Stimulated activated CD4-positive, alpha-beta T cell treated with anti-CD3 and anti-CD28 coated beads, Interleukin-1b, Interleukin-23, amount 100 ng/mL, for 1 hour (primary cell): ENCODE data around the gene YIF1A.
"Not testable (repeated sequence)": the region's sequence is repeated elsewhere in the genome, so short reads cannot be mapped to it uniquely, and the experiment has no call there.

ENCODE experiments used
- DNase-seq, 2 donors: peaks; one replicate each; pipeline ENCODE4 v3.0.0-alpha.2; 2020; ENCODE audit warnings: low read depth in 2 of 2

Gene YIF1A

DNA sequence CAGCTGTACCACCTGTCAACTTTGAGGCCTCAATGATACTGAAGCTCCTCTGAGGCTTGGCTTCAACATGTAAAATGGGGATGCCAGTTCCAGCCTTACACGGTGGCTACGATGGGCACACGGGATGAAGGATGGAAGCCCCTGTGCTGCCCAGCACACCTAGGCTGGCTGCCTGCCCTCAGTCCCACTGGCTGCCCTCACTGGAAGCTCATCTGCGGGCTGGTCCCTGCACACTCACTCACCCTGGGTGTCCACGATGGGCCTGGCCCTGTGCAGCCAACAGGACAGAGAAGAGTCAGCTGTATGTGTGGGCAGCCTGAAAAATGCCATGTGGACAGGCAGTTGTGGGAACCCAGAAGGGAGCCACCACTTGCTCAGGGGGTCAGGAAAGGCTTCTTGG, 2.2 kb downstream of the YIF1A start:
- DNase-seq, result no peak

DNA sequence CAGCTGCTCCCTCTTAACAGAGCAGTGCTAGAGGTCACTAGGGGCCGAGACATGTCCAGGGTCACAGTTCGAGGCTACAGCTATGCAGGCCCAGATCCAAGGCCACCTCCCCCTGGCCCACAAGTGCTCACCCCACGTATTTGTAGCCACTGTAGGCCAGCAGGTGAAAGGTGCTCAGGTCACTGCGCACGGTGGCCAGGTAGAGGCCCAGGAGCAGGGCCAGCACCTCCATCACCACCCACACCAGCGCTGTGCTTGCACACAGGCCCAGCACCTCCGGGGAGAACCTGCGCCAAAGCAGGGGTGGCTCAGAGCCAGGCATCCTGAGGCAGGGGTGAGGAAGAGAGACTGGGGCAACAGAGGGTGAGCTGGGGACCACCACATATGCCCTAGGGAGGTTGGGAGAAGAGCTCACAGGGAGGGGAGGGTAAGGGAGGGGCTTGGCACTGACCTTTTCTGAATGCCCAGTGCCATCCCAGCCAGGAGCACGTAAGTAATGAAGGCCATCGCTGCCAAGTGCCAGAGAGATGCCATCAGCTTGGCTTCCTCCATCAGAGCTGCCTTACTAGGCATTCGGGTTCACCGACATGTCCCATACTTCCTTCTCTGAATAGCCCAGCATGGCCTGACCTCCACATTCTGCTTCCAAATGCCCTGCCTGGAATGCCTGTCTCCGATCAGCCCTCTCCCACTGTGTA, 3.5 kb downstream of the YIF1A start:
- DNase-seq, result no peak

DNA sequence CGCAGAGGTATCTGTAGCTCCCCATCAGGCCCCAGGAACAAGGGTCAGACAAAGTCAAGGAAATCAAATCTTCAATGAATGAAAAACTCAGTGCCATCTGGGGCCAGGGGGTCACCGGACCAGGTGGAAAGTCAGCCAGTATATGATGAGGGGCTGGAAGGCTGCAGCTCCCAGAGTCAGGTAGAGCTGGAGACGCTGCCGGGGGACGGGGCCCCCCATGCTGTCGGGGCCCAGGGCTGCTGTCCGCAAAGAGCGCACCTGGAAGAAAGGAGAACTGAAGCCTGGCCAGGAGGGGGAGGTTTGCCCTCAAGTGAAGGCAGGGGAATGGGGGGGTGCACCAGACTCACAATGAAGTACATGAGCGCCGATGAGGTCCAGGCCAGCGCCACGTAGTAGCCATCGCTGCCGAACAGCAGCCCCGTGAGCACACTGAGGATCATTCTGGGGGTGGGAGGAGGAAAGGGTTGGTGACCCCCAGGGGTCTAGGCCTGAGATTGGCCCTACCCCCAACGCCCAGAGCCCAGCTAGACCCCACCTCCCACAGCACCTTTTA, 4.3 kb downstream of the YIF1A start:
- no peak for DNase-seq

DNA sequence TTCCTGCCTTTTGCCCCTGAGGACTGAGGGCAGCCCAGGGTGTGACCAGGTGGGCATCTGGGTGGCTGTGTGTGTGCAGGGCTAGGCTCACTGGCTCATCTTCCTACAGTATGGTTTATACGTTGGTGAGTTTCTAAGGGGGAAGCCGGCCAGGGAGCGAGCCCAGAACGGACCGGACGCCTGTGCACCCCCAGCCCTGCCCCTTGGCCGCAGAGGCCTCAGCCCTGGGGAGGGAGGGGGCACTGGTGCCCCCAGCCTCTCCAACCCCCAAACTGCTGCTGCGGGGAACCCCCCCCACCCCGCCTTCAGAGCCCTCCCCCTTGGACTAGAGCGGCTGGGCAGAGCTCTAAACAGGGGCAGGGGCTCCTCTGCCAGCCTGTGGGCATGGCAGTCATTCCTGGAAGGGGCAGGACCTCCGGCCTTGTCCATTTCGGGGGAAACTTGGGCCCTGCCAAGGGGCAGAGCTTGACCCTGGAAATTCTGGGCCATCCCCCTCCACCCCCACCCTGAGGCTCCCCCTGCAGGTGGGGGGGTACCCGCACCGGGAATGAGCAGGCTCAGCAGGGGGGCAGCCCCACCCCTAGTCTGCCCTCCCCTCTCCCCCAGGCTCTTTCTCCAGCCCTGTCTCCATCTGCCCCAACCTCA, 5.4 kb downstream of the YIF1A start:
- DNase-seq, result no peak

DNA sequence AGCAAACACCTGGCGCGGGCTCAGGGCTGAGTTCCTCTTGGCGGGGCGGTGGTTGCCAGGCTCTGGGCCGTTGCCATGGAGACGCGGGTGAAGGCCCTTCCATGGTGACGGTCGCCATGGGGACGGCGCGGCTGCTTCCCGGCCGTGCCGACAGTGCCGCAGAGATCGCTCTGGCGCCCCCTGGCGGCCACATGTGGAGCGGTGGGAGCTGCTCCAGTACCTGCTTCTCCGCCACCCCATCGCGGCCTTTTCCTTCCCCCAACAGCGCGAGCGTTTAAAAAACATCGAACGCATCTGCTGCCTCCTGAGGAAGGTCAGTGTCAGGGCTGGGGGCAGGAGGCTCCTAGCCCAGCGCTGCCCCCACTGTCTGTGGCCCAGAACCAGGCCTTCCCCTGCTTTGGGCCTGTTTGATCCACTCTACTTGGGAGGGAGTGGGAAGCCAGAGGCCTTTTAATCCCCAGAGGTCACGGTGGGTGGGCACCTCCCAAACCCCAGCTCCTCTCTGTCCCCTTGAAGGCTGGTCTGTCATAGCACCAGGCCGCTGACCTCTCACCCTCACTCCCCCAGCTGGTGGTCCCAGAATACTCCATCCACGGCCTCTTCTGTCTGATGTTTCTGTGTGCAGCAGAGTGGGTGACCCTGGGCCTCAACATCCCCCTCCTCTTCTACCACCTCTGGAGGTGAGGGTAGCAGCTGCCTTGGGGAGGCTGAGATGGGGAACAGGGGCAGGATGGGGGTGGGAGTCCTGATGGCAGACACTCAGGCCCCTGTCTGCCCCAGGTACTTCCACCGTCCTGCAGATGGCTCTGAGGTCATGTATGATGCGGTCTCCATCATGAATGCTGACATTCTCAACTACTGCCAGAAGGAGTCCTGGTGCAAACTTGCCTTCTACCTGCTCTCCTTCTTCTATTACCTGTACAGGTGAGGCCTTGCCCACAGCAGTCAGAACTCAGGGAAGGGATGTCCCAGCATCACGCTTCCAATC, 6.2 kb downstream of the YIF1A start:
- peak; percentile 98 to 99 for DNase-seq

DNA sequence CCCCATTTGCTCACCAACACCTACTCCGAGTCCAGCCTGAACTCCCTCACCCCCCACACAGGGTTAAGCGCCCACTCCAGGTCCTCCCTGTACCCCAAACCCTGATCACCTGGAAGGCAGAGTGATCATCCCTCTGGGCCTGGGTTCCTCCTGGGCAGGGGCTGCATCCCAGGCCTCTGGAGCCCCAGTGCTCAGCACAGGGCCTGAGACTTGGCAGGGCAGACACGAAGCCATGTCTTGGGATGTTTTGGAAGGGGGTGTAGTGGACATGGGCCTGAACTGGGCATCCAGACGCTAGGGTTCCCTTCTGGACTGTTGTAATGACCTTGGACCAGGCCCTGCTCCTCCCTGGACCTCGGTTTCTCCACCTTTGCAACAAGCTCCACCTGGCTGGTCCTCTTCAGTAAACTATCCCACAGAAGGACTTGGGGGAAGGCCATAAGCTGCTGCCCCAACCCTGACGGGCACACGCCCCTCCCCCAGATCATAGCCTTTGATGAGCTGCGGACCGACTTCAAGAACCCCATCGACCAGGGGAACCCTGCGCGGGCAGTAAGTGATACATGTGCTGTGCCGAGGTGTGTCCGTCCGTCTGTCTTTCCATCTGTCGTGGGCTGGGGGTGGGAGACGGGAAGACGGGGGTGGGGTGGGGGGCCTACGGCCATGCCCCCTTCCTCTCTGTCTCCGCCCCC, 7.0 kb downstream of the YIF1A start:
- no peak for DNase-seq

DNA sequence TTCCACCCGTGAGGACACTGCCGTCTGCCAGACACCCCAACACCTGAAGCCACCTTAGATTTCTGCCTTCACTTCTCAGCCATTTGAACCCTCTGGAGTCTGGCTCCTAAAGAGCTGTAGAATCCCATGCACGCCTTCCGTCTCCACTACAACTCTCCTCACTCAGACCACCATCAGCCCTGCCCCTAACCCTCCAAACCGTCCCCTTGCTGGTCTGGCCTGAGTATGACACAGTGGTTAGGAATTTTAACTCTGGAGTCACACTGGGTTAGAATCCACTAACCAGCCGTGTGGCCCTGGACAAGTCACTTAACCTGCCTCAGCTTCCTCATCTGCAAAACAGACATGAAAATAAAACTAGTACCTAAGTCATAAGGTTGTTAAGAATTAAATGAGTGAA, 7.9 kb downstream of the YIF1A start:
- DNase-seq, result no peak

DNA sequence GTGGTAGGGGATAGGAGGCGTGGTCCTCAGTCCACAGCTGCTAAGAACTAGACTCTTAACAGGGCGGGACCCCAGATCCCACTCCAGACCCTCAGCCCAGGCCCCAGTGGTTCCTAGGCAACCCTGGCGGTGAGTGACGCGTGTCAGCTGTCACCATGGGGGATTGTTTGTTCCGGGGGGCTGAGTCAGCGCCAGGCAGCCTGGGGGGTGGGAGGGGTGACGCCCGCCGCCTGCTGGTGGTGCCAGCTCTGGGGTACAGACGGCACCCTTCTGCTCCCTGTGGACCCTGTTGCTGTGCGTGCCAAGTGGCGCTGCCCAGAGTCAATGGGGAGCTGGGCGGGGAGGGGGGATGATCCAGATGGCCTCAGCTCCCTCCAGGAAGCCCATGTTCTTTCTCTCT, 8.5 kb downstream of the YIF1A start:
- no peak for DNase-seq

DNA sequence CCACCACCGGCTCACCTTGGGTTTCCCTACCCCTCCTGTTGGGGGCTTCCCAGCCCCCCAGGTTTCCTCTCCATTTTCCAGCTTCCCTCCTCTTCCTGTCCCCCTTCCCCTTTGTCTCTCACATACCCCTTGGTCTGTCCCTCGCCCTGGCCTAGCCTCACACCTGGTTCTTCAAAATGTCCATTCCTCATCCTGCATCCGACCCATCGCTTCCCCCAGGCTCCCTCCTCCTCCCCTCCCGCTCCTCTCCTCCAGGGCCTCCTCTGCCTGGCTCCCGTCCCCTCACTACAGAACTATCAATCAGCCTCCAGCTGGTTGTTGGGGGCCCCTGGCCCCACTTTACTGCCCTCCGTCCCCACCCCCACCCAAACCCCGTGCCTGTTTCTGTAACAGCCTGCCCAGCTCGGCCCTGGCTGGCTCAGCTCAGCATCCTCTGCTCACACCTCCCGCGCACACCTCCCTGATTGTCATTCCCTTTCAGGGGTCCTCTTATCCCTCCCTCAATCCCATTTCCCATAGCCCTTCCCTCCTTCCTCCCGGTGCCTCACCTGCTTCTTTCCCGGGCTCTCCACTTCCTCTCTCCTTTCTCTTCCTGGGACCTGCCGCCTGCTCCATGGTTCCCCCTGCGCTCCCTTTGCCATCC, 9.7 kb downstream of the YIF1A start:
- no peak for DNase-seq

DNA sequence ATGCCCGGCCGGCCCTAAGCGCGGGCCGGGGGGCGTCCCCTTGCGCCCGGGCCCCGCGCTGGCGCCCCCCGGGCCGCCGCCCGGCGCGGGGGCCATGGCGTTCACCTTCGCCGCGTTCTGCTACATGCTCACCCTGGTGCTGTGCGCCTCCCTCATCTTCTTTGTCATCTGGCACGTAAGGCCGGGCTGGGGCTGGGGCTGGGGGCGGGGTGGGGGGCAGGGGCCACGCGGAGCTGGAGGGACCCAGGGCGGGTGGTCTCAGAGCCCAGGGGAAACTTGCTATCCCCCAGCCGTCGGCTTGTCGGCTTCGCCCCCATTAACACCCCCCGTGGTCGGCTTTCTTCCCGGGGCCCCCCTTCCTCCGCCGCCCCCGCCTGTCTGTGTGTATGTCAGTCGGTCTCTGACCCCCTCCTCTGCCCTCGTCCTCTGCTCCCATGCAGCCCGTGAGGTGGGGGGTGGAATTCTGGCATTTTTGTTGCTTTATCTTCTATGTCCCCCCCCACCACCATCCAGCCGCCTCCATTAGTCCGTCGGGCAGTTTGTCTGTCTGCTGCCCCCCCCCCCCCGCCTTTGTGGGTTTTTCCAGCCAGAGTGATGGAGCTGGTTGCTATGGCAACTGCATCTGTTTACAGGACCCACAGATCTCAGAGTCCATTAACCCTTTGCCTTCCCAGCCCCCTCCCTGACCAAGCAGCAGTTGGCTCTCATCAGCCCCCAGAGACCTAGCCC, 10.4 kb downstream of the YIF1A start:
- DNase-seq, result no peak

DNA sequence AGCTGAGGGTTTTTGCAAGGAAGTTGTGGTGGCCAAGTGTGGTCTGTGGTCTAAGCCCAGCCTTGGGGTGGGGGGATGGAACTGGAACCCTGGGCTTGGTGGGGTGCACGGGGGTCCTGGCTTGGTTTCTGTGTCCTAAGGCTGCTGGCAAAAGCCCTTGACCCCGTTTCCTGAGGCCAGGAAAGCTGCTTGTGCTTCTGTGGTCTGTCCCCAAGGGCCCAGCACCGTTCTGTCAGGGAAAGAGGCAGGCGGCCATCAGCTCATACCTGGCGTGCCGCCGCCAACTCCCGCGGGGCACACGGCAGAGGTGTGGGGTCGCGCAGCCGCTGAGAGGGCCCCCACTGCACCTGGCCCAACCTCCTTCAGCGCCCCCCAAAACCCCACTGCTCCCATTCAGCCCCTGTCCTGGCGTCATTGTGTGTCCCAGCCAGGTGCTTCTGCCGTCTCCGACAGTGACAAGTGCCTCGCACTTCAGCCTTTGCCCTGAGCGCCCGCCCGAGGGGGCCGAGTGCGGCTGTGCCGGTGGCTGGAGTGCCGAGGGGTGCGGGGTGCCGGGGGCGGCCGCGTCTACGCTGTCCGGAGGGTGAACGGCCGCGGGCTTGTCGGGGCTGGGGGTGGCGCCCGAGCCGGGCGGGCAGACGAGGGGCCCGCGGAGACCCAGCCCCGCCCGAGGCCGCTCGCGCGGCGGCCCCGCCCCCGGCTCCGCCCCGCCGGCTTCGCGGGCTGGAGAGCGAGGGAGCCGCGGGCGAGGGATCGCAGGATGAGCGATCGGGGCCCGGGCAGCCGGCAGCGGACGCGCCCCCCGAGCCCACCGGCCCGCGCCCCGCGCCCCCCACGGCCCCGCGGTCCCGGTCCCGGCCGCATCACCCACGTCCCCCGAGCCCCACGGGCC, 11.2 kb downstream of the YIF1A start, which contains the start of gene CNIH2:
CNIH2 (plus strand) TSS at position 705 of the 892 bp plus-strand sequence. CDS start 282 bp downstream, outside the sequence.
- DNase-seq, result no peak

DNA sequence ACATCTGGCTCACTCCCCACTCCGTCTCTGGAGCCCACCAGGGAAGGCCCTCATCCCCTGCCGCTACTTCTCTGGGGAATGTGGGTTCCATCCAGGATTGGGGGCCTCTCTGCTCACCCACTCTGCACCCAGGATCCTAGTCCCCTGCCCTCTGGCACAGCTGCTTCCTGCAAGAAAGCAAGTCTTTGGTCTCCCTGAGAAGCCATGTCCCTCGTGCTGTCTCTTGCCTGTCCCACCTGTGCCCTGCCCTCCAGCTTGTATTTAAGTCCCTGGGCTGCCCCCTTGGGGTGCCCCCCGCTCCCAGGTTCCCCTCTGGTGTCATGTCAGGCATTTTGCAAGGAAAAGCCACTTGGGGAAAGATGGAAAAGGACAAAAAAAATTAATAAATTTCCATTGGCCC, 11.9 kb downstream of the YIF1A start:
- not testable (repeated sequence) for DNase-seq

DNA sequence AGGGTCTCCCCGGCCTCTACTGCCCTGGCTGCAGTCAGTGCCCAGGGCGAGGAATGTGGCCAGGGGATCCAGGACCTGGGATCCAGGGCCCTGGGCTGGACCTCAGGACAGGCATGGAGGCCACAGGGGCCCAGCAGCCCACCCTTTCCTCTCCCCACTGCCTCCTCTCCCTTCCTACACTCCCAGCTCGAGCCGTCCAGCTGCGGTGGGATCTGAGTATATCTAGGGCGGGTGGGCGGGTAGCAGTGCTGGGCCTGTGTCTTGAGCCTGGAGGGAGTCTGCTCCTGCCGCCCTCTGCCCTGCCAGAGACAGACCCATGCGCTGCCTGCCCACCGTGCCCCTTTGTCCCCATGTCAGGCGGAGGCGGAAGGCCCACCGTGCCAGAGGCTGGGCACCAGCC, 12.3 kb downstream of the YIF1A start:
- DNase-seq, result not testable (repeated sequence)

DNA sequence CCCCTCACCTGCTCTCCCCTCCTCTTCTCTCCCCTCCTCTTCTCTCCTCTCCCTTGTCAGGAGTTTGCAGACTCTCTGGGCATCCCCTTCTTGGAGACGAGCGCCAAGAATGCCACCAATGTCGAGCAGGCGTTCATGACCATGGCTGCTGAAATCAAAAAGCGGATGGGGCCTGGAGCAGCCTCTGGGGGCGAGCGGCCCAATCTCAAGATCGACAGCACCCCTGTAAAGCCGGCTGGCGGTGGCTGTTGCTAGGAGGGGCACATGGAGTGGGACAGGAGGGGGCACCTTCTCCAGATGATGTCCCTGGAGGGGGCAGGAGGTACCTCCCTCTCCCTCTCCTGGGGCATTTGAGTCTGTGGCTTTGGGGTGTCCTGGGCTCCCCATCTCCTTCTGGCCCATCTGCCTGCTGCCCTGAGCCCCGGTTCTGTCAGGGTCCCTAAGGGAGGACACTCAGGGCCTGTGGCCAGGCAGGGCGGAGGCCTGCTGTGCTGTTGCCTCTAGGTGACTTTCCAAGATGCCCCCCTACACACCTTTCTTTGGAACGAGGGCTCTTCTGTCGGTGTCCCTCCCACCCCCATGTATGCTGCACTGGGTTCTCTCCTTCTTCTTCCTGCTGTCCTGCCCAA, 12.8 kb downstream of the YIF1A start:
- DNase-seq, result no peak

DNA sequence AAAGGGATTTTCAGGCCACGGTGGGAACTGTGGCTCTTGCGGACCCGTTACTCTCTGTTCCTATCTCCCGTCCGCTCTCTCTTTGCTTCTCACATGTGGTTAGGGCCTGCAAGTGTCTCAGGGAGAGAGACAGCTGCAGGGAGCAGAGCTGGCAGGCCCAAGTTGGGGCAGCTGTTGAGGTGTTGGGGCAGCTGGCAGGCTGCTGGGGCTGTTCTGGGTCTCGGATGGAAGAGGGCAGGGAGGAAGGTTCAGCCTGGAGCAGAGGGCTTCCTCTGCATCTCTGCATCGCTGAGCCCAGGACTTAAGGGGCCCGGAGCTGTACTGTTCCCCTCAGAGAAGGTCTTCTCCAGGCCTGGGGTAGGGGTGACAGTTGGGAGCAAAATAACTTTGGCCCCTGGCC, 13.5 kb downstream of the YIF1A start:
- no peak for DNase-seq

DNA sequence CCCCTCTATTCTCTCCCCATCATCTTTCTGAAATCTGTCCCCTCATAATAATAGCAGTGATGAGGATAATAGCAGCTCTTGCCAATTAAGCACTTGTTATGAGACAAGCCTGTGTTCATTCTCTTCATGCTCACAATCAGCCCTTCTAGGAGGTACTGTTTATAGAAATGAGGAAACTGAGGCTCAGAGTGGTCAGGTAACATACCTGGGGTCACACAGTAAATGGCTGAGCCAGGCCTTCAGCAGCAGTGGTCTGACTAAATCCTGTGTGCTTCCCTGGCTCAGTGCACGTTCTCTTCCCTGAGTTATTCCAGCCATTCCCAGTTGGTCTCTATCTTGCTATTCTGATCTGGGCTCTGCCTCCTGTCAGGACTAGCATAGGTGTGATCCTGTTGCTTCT, 14.7 kb downstream of the YIF1A start:
- no peak for DNase-seq

DNA sequence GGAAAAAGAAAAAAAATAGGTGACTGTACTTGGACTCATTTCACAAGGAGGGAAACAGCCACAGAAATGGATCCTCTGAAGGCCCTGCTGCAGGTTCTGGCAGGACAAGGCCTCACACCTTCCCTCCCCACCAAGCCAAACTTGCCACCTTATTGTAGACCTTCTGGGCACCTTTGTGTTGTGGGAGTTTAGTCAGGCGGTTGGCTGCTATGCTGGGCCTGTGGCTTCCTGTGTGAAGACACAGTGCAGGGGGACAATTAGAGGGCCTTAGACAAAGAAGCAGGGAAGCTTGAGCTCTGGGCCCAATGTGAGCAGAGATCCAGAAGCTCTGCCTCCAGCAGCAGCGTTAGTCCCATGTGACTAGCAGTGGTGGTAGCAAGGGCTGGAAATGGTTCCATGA, 16.3 kb downstream of the YIF1A start:
- no peak for DNase-seq

DNA sequence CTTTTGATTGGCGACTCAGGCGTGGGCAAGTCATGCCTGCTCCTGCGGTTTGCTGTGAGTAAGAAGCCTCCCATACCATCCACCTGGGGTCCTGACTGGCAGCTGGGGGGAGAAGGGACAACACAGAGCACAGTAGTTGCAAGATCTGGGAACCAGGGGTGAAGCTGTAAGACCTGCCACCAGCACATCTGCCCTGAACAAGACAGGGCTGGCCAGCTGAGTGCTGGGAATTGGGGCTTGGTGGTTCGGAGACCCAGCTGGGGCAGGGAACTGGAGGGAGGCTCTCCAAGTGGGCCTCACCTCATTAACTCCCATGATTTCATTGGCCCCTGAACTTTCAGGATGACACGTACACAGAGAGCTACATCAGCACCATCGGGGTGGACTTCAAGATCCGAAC, 17.1 kb downstream of the YIF1A start:
- DNase-seq, result no peak
